Activated T-cell treated with anti-CD3 and anti-CD28 coated beads for 24 hours (primary cell): ENCODE data around the gene ZKSCAN8.
A peak's percentile ranks its signal among the peaks of the same experiment; 100 is the strongest.
"Not testable (repeated sequence)": the region's sequence is repeated elsewhere in the genome, so short reads cannot be mapped to it uniquely, and the experiment has no call there.

Experiments used
- DNase-seq: peaks from one replicate; pipeline ENCODE4 v3.0.0-alpha.2; 2020; ENCODE audit warnings: low read depth

ZKSCAN8 gene

DNA sequence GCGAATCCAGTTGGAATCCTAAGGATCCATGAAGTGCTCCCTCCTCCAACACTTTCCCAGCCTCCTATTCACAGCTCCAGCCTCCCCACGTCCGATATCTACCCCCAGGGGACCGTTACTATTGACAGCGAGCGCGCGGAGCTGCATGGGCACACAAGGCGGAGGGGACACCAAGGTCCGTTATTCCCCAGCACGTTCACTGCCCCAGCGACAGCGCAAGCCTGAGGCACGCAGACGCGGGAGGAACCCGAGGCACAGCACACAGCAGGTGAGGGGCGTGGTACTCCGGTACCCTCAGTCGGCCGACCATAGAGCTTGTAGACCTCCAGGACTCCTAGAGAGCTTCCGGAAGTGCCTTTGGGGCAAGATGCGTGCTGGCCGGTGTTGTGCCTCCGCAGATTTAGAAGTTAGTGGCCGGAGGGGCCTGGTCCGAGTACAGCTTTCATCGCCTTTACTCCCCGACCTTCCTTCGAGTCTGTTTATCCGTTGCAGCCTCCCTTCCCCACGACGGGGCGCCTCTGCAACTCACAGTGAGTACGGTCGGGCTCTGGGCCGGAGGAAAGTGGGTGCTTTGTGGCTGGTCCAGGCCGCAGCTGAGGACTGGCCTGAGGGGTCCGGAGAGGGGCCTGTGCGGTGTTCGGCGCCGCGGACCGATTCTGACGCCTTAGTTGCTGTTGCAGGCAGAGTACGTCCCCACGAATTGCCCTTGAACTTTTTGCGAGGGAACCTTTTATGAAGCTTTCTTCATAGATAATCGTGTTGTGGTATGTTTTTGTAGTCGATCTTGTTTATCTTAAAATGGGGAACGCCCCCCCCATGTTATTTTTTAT, at the start of gene ZKSCAN8:
TSS of gene ZKSCAN8 (plus strand) at position 384 of the 830 bp plus-strand sequence. CDS start 6,525 bp downstream, outside the sequence.
- DNase-seq, result peak; percentile 76

DNA sequence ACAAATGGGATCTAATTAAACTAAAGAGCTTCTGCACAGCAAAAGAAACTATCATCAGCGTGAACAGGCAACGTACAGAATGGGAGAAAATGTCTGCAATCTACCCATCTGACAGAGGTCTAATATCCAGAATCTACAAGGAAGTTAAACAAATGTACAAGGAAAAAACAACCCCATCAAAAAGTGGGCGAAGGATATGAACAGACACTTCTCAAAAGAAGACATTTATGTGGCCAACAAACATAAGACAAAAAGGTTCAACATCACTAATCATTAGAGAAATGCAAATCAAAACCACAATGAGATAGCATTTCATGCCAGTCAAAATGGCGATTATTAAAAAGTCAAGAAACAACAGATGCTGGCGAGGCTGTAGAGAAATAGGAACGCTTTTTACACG, 39.5 kb upstream of the ZKSCAN8 start:
- not testable (repeated sequence) for DNase-seq

DNA sequence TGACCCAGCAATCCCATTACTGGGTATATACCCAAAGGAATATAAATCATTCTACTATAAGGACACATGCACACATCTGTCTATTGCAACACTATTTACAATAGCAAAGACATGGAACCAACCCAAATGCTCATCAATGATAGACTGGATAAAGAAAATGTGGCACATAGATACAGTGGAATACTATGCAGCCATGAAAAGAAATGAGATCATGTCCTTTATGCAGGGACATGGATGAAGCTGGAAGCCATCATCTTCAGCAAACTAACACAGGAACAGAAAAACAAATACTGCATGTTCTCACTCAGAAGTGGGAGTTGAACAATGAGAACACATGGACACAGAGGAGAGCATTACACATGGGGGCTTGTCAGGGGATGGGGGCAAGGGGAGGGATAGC, 39.0 kb upstream of the ZKSCAN8 start:
- DNase-seq, result not testable (repeated sequence)

- peak; percentile 77 for DNase-seq
Measured at GRCh38 chr6:28104392-28105244, 37.1 kb upstream of the ZKSCAN8 start.

GRCh38 chr6:28105245-28105639, 36.4 kb upstream of the ZKSCAN8 start:
- no peak for DNase-seq

GRCh38 chr6:28107506-28107905, 34.2 kb upstream of the ZKSCAN8 start:
- DNase-seq, result no peak

DNA sequence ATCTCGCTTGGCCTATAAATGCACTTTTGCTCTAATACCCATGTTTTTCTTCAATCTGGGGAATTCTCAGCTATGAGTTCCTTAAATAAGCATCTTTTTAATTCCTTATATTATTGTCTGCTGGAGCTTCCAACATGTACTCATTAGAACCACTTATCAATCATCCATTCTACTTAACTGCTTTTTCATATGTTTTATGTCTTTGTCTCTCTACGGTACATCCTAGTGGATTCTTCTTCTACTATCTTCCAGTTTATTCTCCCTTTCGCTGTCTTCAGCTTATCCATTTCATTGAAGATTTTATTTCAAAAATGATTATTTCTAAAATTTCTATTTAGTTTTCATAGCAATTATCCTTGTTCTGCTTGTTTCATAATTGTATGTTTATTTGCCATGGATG, 29.7 kb upstream of the ZKSCAN8 start:
- DNase-seq, result no peak

DNA sequence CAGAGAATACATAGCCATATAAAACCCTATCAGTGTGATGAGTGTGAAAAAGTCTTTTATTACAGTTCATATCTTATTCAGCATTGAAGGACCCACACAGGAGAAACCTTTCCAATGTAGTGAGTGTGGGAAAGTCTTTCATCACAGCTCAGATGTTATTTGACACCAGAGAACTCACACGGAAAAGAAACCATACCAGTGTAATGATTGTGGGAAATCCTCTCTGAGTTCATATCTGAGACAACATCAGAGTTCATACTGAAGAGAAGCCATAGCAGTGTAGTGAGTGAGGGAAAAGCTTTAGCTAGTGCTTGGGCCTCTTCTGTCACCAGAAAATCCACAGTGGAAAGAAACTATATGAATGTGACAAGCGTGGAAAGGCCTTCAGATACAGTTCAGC, 25.9 kb upstream of the ZKSCAN8 start:
- no peak for DNase-seq

- DNase-seq, result no peak
Measured at GRCh38 chr6:28117386-28118050, 24.2 kb upstream of the ZKSCAN8 start.

GRCh38 chr6:28118217-28118616, 23.5 kb upstream of the ZKSCAN8 start:
- DNase-seq, result no peak

DNA sequence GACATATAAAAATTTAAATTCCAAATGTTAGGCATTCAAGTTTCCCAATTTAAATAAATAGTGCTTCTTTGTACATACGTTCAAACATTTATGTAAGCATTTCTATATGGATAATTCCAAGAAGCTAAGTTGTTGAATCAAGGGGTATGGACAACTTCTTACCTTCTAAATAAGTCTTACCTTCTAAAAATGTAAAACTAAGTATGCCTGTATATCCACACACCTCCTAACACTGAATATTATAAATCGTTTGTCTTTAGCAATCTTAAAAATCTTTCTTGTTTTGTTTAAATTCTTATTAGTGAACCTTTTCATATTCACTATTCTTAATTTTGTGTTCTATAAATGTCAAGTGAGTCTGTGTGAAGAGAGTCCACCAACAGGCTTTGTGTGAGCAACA, 19.8 kb upstream of the ZKSCAN8 start:
- no peak for DNase-seq

DNA sequence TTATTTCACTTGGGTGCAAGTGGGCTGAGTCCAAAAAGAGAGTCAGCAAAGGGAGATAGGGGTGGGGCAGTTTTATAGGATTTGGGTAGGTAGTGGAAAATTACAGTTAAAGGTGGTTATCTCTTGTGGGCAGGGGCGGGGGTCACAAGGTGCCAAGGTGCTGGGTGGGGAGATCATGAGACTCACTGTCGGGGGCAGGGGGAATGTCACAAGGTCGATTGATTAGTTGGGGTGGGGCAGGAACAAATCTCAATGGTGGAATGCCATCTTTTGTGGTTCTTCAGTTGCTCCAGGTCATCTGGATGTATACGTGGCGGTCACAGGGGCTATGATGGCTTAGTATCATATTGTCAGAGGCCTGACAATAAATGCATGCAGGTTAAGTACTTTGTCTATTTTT, 19.4 kb upstream of the ZKSCAN8 start:
- not testable (repeated sequence) for DNase-seq

- peak; percentile 69 for DNase-seq
Measured at GRCh38 chr6:28124350-28124970, 17.2 kb upstream of the ZKSCAN8 start, which contains the start of gene ZSCAN16. TSS of gene ZSCAN16 (plus strand) at chr6:28124609. CDS start at chr6:28125444, 835 bp downstream.

GRCh38 chr6:28124971-28125353, 16.7 kb upstream of the ZKSCAN8 start:
- DNase-seq, result no peak

DNA sequence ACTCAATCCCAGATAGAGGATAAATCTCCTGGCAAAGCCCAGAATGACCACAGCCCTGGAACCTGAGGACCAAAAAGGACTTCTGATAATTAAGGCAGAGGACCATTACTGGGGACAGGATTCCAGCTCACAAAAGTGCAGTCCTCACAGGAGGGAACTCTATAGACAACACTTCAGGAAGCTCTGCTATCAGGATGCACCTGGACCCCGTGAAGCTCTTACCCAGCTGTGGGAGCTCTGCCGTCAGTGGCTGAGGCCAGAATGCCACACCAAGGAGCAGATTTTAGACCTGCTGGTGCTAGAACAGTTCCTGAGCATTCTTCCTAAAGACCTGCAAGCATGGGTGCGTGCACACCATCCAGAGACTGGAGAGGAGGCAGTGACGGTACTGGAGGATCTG, 16.3 kb upstream of the ZKSCAN8 start:
- DNase-seq, result no peak

DNA sequence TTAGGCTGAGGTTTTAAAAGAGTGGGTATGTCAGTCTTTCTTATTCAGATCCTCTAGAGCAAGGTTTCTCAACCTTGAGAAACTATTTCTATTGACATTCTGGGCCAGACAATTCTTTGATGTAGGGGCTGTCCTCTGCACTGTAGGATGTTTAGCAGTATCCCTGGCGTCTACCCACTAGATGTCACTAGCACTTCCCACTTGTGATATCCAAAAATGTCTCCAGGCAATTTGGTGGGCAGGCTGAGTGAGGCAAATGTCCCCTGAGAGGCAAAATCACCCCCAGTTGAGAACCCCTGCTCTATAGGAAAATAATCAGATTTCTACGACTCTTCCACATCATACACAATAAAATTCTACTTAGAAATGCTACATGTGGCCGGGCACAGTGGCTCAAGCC, 7.7 kb upstream of the ZKSCAN8 start:
- no peak for DNase-seq

- DNase-seq, result no peak
Measured at GRCh38 chr6:28134716-28135115, 7.0 kb upstream of the ZKSCAN8 start.

- DNase-seq, result no peak
Measured at GRCh38 chr6:28135393-28135792, 6.3 kb upstream of the ZKSCAN8 start.

DNA sequence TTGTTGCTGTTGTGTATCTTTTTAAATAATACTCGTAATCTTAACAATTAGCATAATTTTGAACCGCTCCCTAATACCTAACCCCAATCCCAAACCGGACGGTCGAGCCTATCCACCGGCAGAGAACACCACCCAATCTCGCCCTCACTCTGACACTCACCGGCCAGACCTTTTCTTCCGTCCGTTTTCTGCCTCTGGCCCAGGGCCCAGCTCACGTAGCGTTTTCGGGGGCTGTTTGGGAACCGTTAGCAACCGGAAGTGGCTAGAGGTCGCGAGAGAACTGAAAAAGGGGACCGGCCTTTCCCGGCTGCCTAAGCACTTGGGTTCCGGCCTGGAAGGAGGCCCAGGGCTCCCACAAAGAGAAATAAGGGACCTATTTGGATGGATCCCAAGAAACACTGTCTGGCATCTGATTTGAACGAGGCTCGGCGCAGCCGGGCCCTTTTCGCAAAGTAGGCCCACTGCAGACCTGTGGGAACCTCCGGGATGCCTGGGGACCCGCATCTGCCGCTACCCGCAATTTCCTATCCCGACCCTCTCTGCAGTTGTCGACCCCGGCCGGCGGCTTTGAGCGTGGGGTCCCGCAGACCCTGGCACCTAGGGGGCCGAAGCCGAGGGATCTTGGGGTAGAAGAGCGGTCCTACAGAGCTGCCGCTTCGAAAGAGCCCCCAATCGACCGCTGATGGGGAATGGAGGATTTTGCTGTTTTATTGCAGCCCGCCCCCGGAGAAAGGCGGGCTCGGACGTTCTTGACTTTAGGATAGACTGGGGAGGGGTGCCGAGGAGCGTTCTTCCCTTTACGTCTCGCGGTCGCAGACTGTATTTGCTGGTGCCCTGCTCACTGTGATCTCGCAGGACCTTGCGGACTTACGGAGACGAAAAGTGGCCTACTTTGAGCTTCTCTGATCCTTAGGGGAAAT, 4.8 kb upstream of the ZKSCAN8 start:
- DNase-seq, result peak; percentile 74

- DNase-seq, result no peak
Measured at GRCh38 chr6:28137505-28137981, 4.1 kb upstream of the ZKSCAN8 start.
